GM12878 (cell line): ENCODE data around the gene EHBP1L1. TPM values are rescaled to one million over a fixed set of nuclear protein-coding genes. Genes with fewer than 3 reads are reported as not detected.

ENCODE experiments used
- ATAC-seq: fragments of 200-7000 bp; cut with Tn5 transposase; 3 replicates; pipeline ENCODE4 v1.9.1; 2020; ENCODE audit warnings: mild to moderate bottlenecking, moderate library complexity
- BruUV-seq: library from RNA; stranded (reverse); fragments of 400-500 nt; replicated peaks from 2 replicates; lab custom pipeline; 2021; lab: Mats Ljungman, UMichigan
- CTCF ChIA-PET: fragments of 300-600 bp; sonication (Branson Sonifier 250); formaldehyde crosslinking; extraction: SDS; loops from one replicate; lab custom pipeline; 2021; ENCODE audit warnings: inconsistent platforms; lab: Yijun Ruan, JAX
- POLR2A ChIA-PET: fragments of 350-600 bp; formaldehyde crosslinking; extraction: SDS; loops from one replicate; lab custom pipeline; 2021; ENCODE audit warnings: inconsistent platforms; lab: Charles Lee
- RAD21 ChIA-PET: fragments of 300-600 bp; sonication (Branson Sonifier 250); formaldehyde crosslinking; loops from one replicate; lab custom pipeline; 2023; ENCODE audit warnings: antibody characterized with exemption; ENCODE audit not compliant: unreplicated experiment; lab: Charles Lee
- SMC1A ChIA-PET: fragments of 300-600 bp; sonication (Branson Sonifier 250); formaldehyde crosslinking; loops from one replicate; lab custom pipeline; 2023; ENCODE audit not compliant: unreplicated experiment, uncharacterized antibody; lab: Charles Lee
- DNase-seq: peaks from one replicate; pipeline ENCODE4 v3.0.0-alpha.2; 2011; ENCODE audit warnings: low read depth, low spot score
- FAIRE-seq: peaks from 3 replicates; lab custom pipeline; 2011; peaks lifted over from hg19 to GRCh38; lab: Jason Lieb, UNC
- H2AFZ ChIP-seq: 2 replicates; pipeline ENCODE4 v1.6.0; 2011; ENCODE audit warnings: low read depth, low read length, control low read depth; ENCODE audit not compliant: control insufficient read depth
- H3K27ac ChIP-seq: 2 replicates; pipeline ENCODE4 v1.5.1; 2011; ENCODE audit warnings: control low read depth; ENCODE audit not compliant: control insufficient read depth, insufficient read depth
- H3K27me3 ChIP-seq, 2 experiments: replicated peaks in 1 of 2; 2 replicates each; pipeline versions ENCODE4 v1.6.0 to v1.6.1; 2011; ENCODE audit warnings: low read length in 1 of 2; ENCODE audit not compliant: control insufficient read depth in 2 of 2, insufficient read depth in 2 of 2
- H3K36me3 ChIP-seq, 2 experiments: 2 replicates each; pipeline ENCODE4 v1.5.1; 2011; ENCODE audit warnings: low read length in 1 of 2; ENCODE audit not compliant: control insufficient read depth in 2 of 2, insufficient read depth in 2 of 2
- H3K4me1 ChIP-seq: 2 replicates; pipeline ENCODE4 v1.6.1; 2011; ENCODE audit warnings: mild to moderate bottlenecking, low read length, moderate library complexity, mixed read lengths; ENCODE audit not compliant: control insufficient read depth, insufficient read depth
- H3K4me2 ChIP-seq: 2 replicates; pipeline ENCODE4 v1.6.0; 2011; ENCODE audit warnings: control low read depth; ENCODE audit not compliant: control insufficient read depth, insufficient read depth
- H3K4me3 ChIP-seq: fragments of 200-600 bp; sonication (generic); 2 replicates; pipeline ENCODE4 v1.5.1; 2016
- H3K79me2 ChIP-seq: 2 replicates; pipeline ENCODE4 v1.6.0; 2011; ENCODE audit warnings: low read length; ENCODE audit not compliant: control insufficient read depth, insufficient read depth
- H3K9ac ChIP-seq: 2 replicates; pipeline ENCODE4 v1.8.0; 2011; ENCODE audit warnings: low read length, control low read depth, mixed read lengths; ENCODE audit not compliant: control insufficient read depth, insufficient read depth
- H3K9me3 ChIP-seq: replicated peaks from 3 replicates; pipeline ENCODE4 v1.5.1; 2011; ENCODE audit warnings: mild to moderate bottlenecking, low read length; ENCODE audit not compliant: control insufficient read depth, insufficient read depth
- H4K20me1 ChIP-seq: 2 replicates; pipeline ENCODE4 v1.6.0; 2011; ENCODE audit not compliant: control insufficient read depth, insufficient read depth
- BACH1 ChIP-seq: fragments of 450-650 bp; IDR thresholded peaks from 2 replicates; pipeline ENCODE4 v1.6.1; 2017; ENCODE audit warnings: mild to moderate bottlenecking, borderline replicate concordance
- CTCF ChIP-seq, 3 experiments: IDR thresholded peaks in 2 of 3; conservative IDR thresholded peaks in 1 of 3; 2 replicates each; pipeline ENCODE4 v1.5.1; 2011; ENCODE audit warnings: low read depth in 3 of 3, low read length in 3 of 3, mild to moderate bottlenecking in 3 of 3, control low read depth in 2 of 3, moderate library complexity in 2 of 3, inconsistent platforms in 1 of 3, mixed read lengths in 1 of 3; ENCODE audit not compliant: control insufficient read depth in 2 of 3, insufficient read depth in 1 of 3; ENCODE audit errors: extremely low read depth in 1 of 3
- NFXL1 ChIP-seq: fragments of 450-650 bp; IDR thresholded peaks from 2 replicates; pipeline ENCODE4 v1.6.1; 2017; ENCODE audit warnings: antibody characterized with exemption, mild to moderate bottlenecking, borderline replicate concordance
- RCOR1 ChIP-seq: conservative IDR thresholded peaks from 2 replicates; pipeline ENCODE4 v1.6.1; 2012; ENCODE audit warnings: low read depth, low read length, improper control_type of control experiment
- SIX5 ChIP-seq: IDR thresholded peaks from 2 replicates; pipeline ENCODE4 v1.6.1; 2011; ENCODE audit warnings: mild to moderate bottlenecking, low read depth, low read length, moderate library complexity; ENCODE audit not compliant: severe bottlenecking
- WGBS: methylation state at CpG from one replicate; pipeline ENCODE4 v1.1.6; 2016; ENCODE audit warnings: low lambda C conversion rate; ENCODE audit not compliant: insufficient replicate concordance, insufficient coverage; ENCODE audit errors: missing lambda C conversion rate; 5-methylcytosine and 5-hydroxymethylcytosine counted together
- in situ Hi-C: fragments of 300-500 bp; cut with MboI; formaldehyde crosslinking; loops from 9 replicates; pipeline ENCODE4 v1.14.3; 2018; ENCODE audit warnings: mixed read lengths
- intact Hi-C: fragments of 100-400 bp; cut with micrococcal nuclease; formaldehyde crosslinking; loops from one replicate; pipeline ENCODE4 v1.14.2; 2022; ENCODE audit not compliant: unreplicated experiment
- polyA plus RNA-seq, 11 experiments: library from polyadenylated mRNA; depleted of rRNA in 4 of 11; unstranded in 6 of 11; stranded (reverse) in 5 of 11; fragments of >200 nt; fragmentation: Nextera tagmentation in 4 of 11; fragmentation: Illumina TruSeq in 1 of 11; extraction: Ambion mirVana in 4 of 11; extraction: Trizol in 1 of 11; gene quantifications; 1 replicate in 1 of 11; 2 replicates in 10 of 11; pipeline versions ENCODE4 v1.2.1 to v1.2.3, GENCODE V29; 2011 to 2016; ENCODE audit warnings: inconsistent platforms in 2 of 11, missing spikeins in 2 of 11, low read depth in 1 of 11
- total RNA-seq, 4 experiments: library from RNA; depleted of rRNA in 3 of 4; stranded (reverse); fragments of >200 nt in 3 of 4; fragmentation: Illumina TruSeq in 1 of 4; extraction: Trizol in 1 of 4; gene quantifications; 2 replicates each; pipeline versions ENCODE4 v1.2.1 to v1.2.3, GENCODE V29; 2013 to 2021

The EHBP1L1 gene
- total and polyA plus RNA-seq, 10 of the 15 experiments (the other 5 are each of a cell fraction or from before 2014, with no cell fraction given): 0.06 to 99.4 (median 32.7) TPM

DNA sequence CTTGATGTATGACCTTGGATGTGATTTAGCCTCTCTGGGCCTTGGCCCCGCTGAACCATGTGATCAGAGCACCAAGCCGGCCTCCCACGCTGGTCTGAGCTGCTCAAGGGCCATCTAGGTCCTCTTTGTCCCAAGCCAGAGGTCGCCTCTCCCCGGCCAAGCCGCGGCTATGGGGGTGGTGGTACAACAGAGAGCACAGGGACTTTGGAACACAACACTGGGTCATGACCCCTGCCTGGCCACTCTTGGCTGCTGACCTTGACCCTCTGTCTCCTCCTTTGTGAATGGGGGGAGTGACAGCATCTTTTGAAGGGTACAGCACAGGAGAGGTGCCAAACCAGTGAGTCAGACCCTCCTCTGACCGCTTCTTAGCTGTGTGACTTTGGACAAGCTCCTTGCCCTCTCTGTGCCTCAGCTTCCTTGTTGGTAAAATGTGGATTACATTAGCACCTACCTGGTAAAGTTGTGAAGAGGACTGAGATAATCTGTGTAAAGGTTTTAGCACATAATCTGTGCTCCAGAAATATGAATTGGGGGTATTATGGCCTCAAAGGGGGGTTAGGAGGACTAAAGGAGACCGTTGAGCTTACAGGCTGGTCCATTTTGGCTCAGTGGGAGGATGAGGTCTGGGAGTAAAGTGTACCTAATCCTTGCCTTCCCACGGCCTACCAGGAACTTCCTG lies 46.2 kb upstream of the EHBP1L1 start:
- in situ Hi-C loops: no loop called here

GRCh38 chr11:65530157-65530496 lies 45.7 kb upstream of the EHBP1L1 start:
- 49% methylated on average over 5 of the region's 5 CpGs for WGBS
- BruUV-seq: no TSS peak
- Histone ChIP-seq H3K27ac (no peak overlapping the region), H3K4me1 (peaks cover 6% of the 10 kb centered on the region), H3K4me3 (no peak overlapping the region), H3K36me3 (peaks cover 9 to 35% of the 10 kb centered on the region in 2 experiments), H3K27me3 (no peaks in the 10 kb centered on the region), H3K79me2 (peaks cover 13% of the 10 kb centered on the region), H3K4me2 (no peak overlapping the region), H4K20me1 (no peaks in the 10 kb centered on the region), H2AFZ (no peak overlapping the region), H3K9ac (no peak overlapping the region), H3K9me3 (no peaks in the 10 kb centered on the region)
- TF ChIP-seq CTCF (IDR thresholded peaks at IDR 0.05 in 2 of 3, conservative IDR thresholded peaks at IDR 0.05 in 1 of 3; ENCODE audit: control insufficient read depth in 2 of 3, extremely low read depth in 1 of 3, insufficient read depth in 1 of 3, low read depth in 3 of 3, low read length in 3 of 3): peak in 2 of 3 experiments; percentile 46 to 49; a peak in 3 of 6 replicates
- no peak for TF ChIP-seq BACH1
- intact Hi-C loops: no loop called here
- RAD21 ChIA-PET: no interaction called here
- POLR2A ChIA-PET: interaction anchor here (1.0 kb wide), 1 partner anchor 11 kb away, joined by 3 read pairs; no protein-coding TSS in a partner anchor
- CTCF ChIA-PET: interaction anchor here (0.9 to 2.7 kb wide), 3 partner anchors 10 to 20 kb away, joined by 3 to 16 read pairs (median 4); no protein-coding TSS in a partner anchor
- SMC1A ChIA-PET: no interaction called here
- peak; percentile 65 for ATAC-seq
- in situ Hi-C loops: no loop called here
- no peak for DNase-seq
- FAIRE-seq: no peak

More for the DNA sequence above, 46.2 kb upstream of the EHBP1L1 start:
- Histone ChIP-seq H3K79me2 (peaks cover 15% of the 10 kb centered on the region), H3K27ac (no peak overlapping the region), H2AFZ (no peak overlapping the region), H3K4me2 (no peak overlapping the region), H3K4me3 (no peak overlapping the region), H3K27me3 (no peaks in the 10 kb centered on the region), H3K4me1 (peaks cover 6% of the 10 kb centered on the region), H4K20me1 (no peaks in the 10 kb centered on the region), H3K36me3 (peaks cover 9 to 33% of the 10 kb centered on the region in 2 experiments), H3K9me3 (no peaks in the 10 kb centered on the region), H3K9ac (no peak overlapping the region)
- intact Hi-C loops: no loop called here
- ChIA-PET CTCF (interaction anchor here (0.9 to 2.7 kb wide), 3 partner anchors 9 to 19 kb away, joined by 3 to 16 read pairs (median 4); no protein-coding TSS in a partner anchor), SMC1A (no interaction called here), RAD21 (no interaction called here), POLR2A (interaction anchor here (1.0 kb wide), 1 partner anchor 11 kb away, joined by 3 read pairs; no protein-coding TSS in a partner anchor)
- ATAC-seq (no peak), FAIRE-seq (no peak), DNase-seq (no peak)
- 86% methylated on average over 10 of the region's 10 CpGs for WGBS
- no TSS peak for BruUV-seq
- no peak for TF ChIP-seq SIX5
- TF ChIP-seq RCOR1: no peak
- TF ChIP-seq NFXL1: 0 out of 2 replicates have a peak, but pooled peaks have one; percentile 38
